ENCODE results near the gene ANKRD13A.
"Not testable (repeated sequence)": the region's sequence is repeated elsewhere in the genome, so short reads cannot be mapped to it uniquely, and the experiment has no call there.

DNA sequence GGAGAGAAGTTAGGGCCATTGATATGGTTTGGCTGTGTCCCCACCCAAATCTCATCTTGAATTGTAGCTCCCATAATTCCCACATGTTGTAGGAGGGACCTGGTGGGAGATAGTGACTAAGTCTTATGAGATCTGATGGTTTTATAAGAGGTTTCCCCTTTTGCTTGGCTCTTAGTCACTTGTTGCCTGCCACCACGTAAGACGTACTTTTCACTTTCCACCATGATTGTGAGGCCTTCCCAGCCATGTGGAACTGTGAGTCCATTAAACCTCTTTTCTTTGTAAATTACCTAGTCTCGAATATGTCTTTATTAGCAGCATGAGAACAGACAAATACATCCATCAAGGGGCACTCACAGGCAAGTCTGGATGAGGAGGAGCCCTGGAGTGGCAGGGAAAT is 57.4 kb downstream of the ANKRD13A start:
- TF ChIP-seq SP1 (IDR thresholded peaks at IDR 0.05; ENCODE audit: low read depth); POLR2A (IDR thresholded peaks at IDR 0.05; ENCODE audit: borderline replicate concordance, extremely low read depth, insufficient read depth, insufficient read length): not testable (repeated sequence)
- TF ChIP-seq, protein P1, sequence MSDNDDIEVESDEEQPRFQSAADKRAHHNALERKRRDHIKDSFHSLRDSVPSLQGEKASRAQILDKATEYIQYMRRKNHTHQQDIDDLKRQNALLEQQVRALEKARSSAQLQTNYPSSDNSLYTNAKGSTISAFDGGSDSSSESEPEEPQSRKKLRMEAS (IDR thresholded peaks at IDR 0.05): not testable (repeated sequence)
